ENCODE data around the gene CACNA2D1.

DNA sequence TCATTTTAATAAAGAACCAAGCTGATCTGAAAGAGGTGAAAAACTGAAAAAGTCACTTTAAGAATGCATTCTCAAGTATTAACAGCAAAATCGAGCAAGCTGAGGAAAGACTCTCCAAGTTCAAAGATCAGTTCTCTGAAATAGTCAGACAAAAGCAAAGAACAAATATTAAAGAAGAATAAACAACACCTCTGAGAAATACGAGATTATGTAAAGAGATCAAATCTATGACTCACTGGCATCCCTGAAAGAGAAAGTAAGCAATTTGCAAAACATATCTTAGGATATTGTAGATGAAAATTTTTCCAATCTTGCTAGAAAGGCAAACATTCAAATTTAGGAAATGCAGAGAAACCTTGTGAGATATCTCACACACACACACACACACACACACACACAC is 535.4 kb downstream of the CACNA2D1 start:
- TF ChIP-seq POLR2A (IDR thresholded peaks at IDR 0.05) (no peak), CTCF (IDR thresholded peaks at IDR 0.05) (no peak)
